ENCODE measurements around the gene BPIFB4.

- TF ChIP-seq EZH2 (IDR thresholded peaks at IDR 0.05) (no peak), POLR2AphosphoS5 (IDR thresholded peaks at IDR 0.05; ENCODE audit: borderline replicate concordance, low read depth, low read length) (no peak)
These were observed 48.1 kb downstream of the BPIFB4 start for GRCh38 chr20:33127422-33128097.
